ENCODE measurements around the gene KLHL26.

DNA sequence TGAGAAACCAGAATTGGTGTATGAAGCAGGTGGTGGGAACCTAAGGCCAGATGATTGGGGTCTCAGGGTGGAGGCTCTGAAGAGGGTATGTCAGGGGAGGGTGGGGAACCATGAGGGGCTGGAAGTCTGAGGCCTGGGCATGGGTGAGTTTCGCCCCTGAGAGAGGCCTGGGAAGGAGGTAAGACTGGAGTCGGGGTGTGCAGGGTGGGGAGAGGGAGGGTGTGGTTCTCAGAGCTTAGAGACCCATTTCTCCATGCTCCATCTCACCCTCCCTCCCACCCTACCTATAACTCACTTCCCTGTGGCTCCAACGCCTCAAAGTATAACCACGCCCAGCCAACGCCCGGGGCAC is 1.0 kb upstream of the KLHL26 start:
- TF ChIP-seq CTCF (IDR thresholded peaks at IDR 0.05; ENCODE audit: borderline replicate concordance, extremely low read depth, low read length, poor library complexity, severe bottlenecking) (no peak), EZH2 (IDR thresholded peaks at IDR 0.05; ENCODE audit: borderline replicate concordance, low read depth, low read length, severe bottlenecking) (no peak)

Data from DND-41 (cell line).